ENCODE measurements around the gene SNAP25.

Gene SNAP25

GRCh38 chr20:10332656-10333415 is 114.2 kb downstream of the SNAP25 start:
- DNase-seq (ENCODE audit: low read depth) = no peak

- DNase-seq (ENCODE audit: low read depth) = no peak
Measured at GRCh38 chr20:10336959-10337729, 118.5 kb downstream of the SNAP25 start.

- DNase-seq (ENCODE audit: low read depth) = no peak
Measured at GRCh38 chr20:10338426-10339180, 120.0 kb downstream of the SNAP25 start.

GRCh38 chr20:10339609-10340008 is 121.0 kb downstream of the SNAP25 start:
- no peak for DNase-seq (ENCODE audit: low read depth)

- DNase-seq (ENCODE audit: low read depth) = no peak
Measured at GRCh38 chr20:10342152-10342551, 123.5 kb downstream of the SNAP25 start.

GRCh38 chr20:10344953-10345352 is 126.3 kb downstream of the SNAP25 start:
- no peak for DNase-seq (ENCODE audit: low read depth)

GRCh38 chr20:10347086-10347880 is 128.7 kb downstream of the SNAP25 start:
- no peak for DNase-seq (ENCODE audit: low read depth)

GRCh38 chr20:10349118-10349517 is 130.5 kb downstream of the SNAP25 start:
- no peak for DNase-seq (ENCODE audit: low read depth)

GRCh38 chr20:10350188-10350842 is 131.7 kb downstream of the SNAP25 start:
- no peak for DNase-seq (ENCODE audit: low read depth)

- DNase-seq (ENCODE audit: low read depth) = no peak
Measured at GRCh38 chr20:10352934-10353824, 134.5 kb downstream of the SNAP25 start.

GRCh38 chr20:10356628-10357027 is 138.0 kb downstream of the SNAP25 start:
- no peak for DNase-seq (ENCODE audit: low read depth)

All from activated T-cell treated with anti-CD3 and anti-CD28 coated beads for 24 hours (primary cell).